Measurements from ENCODE around the gene ASTE1.

DNA sequence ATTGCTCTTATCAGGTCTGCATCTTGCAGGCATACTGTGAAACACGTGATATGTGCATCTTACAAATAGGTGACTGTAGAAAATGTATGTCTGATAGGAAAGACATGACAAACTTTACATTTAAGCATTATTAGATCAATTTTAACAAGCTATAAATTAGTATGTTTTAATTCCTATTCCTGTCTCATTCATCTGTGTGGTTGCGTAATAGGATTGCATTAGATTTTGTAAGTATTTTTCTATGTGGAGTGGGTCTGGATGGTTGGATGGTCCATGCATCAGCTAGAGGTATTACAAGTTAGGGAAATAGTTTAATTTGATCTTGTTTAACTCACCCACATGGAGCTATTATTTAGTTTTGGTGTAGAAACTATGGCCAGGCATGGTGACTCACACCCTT is 18.8 kb downstream of the ASTE1 start:
- TF ChIP-seq YY1 (IDR thresholded peaks at IDR 0.05; ENCODE audit: low read depth, low read length): no peak
- TF ChIP-seq, protein P1, sequence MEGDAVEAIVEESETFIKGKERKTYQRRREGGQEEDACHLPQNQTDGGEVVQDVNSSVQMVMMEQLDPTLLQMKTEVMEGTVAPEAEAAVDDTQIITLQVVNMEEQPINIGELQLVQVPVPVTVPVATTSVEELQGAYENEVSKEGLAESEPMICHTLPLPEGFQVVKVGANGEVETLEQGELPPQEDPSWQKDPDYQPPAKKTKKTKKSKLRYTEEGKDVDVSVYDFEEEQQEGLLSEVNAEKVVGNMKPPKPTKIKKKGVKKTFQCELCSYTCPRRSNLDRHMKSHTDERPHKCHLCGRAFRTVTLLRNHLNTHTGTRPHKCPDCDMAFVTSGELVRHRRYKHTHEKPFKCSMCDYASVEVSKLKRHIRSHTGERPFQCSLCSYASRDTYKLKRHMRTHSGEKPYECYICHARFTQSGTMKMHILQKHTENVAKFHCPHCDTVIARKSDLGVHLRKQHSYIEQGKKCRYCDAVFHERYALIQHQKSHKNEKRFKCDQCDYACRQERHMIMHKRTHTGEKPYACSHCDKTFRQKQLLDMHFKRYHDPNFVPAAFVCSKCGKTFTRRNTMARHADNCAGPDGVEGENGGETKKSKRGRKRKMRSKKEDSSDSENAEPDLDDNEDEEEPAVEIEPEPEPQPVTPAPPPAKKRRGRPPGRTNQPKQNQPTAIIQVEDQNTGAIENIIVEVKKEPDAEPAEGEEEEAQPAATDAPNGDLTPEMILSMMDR (IDR thresholded peaks at IDR 0.05 in 2 of 3, conservative IDR thresholded peaks at IDR 0.05 in 1 of 3; ENCODE audit: control insufficient read depth in 2 of 3, extremely low read depth in 1 of 3, insufficient read depth in 1 of 3, low read depth in 3 of 3, low read length in 3 of 3): no peak

Measured in GM12878 (cell line).